Neural cell (in vitro differentiated cells): Measurements from ENCODE around the gene ZNF516. TPM values are rescaled to one million over a fixed set of nuclear protein-coding genes. Genes with fewer than 3 reads are reported as not detected.

Experiments used
- H2AFZ ChIP-seq: fragments of 200-600, 300-800 bp; sonication (generic), shearing (Covaris generic); 2 replicates; pipeline ENCODE4 v1.6.0; 2014; ENCODE audit warnings: low read depth, mild to moderate bottlenecking, antibody characterized with exemption, low read length, moderate library complexity
- H3F3A ChIP-seq: fragments of 200-600 bp; shearing (Covaris generic); 2 replicates; pipeline ENCODE4 v1.6.1; 2016; ENCODE audit warnings: mild to moderate bottlenecking, moderate library complexity, mixed read lengths, antibody characterized with exemption, low read length; ENCODE audit not compliant: insufficient read depth, poor library complexity, severe bottlenecking
- H3K27ac ChIP-seq: fragments of 200-600, 300-800 bp; sonication (generic), shearing (Covaris generic); 2 replicates; pipeline ENCODE4 v1.5.1; 2014; ENCODE audit warnings: mild to moderate bottlenecking, low read length, moderate library complexity
- H3K27me3 ChIP-seq: fragments of 300-800, 200-600 bp; sonication (generic), shearing (Covaris generic); 2 replicates; pipeline ENCODE4 v1.6.0; 2014; ENCODE audit warnings: mild to moderate bottlenecking, low read depth, low read length, moderate library complexity; ENCODE audit not compliant: insufficient read depth
- H3K36me3 ChIP-seq: fragments of 300-800, 200-600 bp; sonication (generic), shearing (Covaris generic); 2 replicates; pipeline ENCODE4 v1.5.1; 2014; ENCODE audit warnings: mild to moderate bottlenecking, antibody characterized with exemption, low read length, moderate library complexity; ENCODE audit not compliant: insufficient read depth
- H3K4me2 ChIP-seq: fragments of 300-800, 200-600 bp; sonication (generic), shearing (Covaris generic); 2 replicates; pipeline ENCODE4 v1.6.0; 2014; ENCODE audit warnings: mild to moderate bottlenecking, low read length
- H3K4me3 ChIP-seq: fragments of 300-800, 200-600 bp; sonication (generic), shearing (Covaris generic); 2 replicates; pipeline ENCODE4 v1.5.1; 2014; ENCODE audit warnings: mild to moderate bottlenecking, low read length, moderate library complexity
- H3K79me2 ChIP-seq: fragments of 200-600 bp; shearing (Covaris generic); replicated peaks from 2 replicates; pipeline ENCODE4 v1.6.0; 2014; ENCODE audit warnings: mild to moderate bottlenecking, low read length, moderate library complexity; ENCODE audit not compliant: insufficient read depth
- H3K9ac ChIP-seq: fragments of 300-800, 200-600 bp; sonication (generic), shearing (Covaris generic); 2 replicates; pipeline ENCODE4 v1.6.1; 2016; ENCODE audit warnings: mild to moderate bottlenecking, low read length, mixed read lengths
- H3K9me2 ChIP-seq: fragments of 200-600 bp; shearing (Covaris generic); 2 replicates; pipeline ENCODE4 v1.6.1; 2016; ENCODE audit warnings: mild to moderate bottlenecking, low read length, mixed read lengths; ENCODE audit not compliant: insufficient read depth
- H3K9me3 ChIP-seq: fragments of 200-600, 300-800 bp; sonication (generic), shearing (Covaris generic); 2 replicates; pipeline ENCODE4 v1.6.1; 2016; ENCODE audit warnings: mild to moderate bottlenecking, mixed run types, low read length, moderate library complexity, mixed read lengths
- H4K20me1 ChIP-seq: fragments of 200-600 bp; shearing (Covaris generic); 2 replicates; pipeline ENCODE4 v1.6.1; 2016; ENCODE audit warnings: mild to moderate bottlenecking, mixed run types; ENCODE audit not compliant: insufficient read depth
- EP300 ChIP-seq: fragments of 450-650 bp; conservative IDR thresholded peaks from 2 replicates; pipeline ENCODE4 v1.6.1; 2014; ENCODE audit warnings: antibody characterized with exemption, mild to moderate bottlenecking, moderate library complexity; ENCODE audit not compliant: poor library complexity, severe bottlenecking
- EZH2 ChIP-seq: fragments of 200-600, 300-800 bp; shearing (Covaris generic), sonication (generic); IDR thresholded peaks from 2 replicates; pipeline ENCODE4 v1.6.1; 2014; ENCODE audit warnings: antibody characterized with exemption, low read length, borderline replicate concordance, mild to moderate bottlenecking; ENCODE audit not compliant: insufficient read depth, poor library complexity, severe bottlenecking
- MXI1 ChIP-seq: fragments of 450-650 bp; conservative IDR thresholded peaks from 2 replicates; pipeline ENCODE4 v1.6.1; 2014; ENCODE audit warnings: antibody characterized with exemption, mild to moderate bottlenecking; ENCODE audit not compliant: poor library complexity, severe bottlenecking
- POLR2AphosphoS5 ChIP-seq: IDR thresholded peaks from 2 replicates; pipeline ENCODE4 v1.6.1; 2012
- RAD21 ChIP-seq: fragments of 450-650 bp; conservative IDR thresholded peaks from 2 replicates; pipeline ENCODE4 v1.6.1; 2014; ENCODE audit warnings: antibody characterized with exemption, mild to moderate bottlenecking, moderate library complexity
- SMC3 ChIP-seq: fragments of 450-650 bp; conservative IDR thresholded peaks from 2 replicates; pipeline ENCODE4 v1.6.1; 2014; ENCODE audit warnings: antibody characterized with exemption, mild to moderate bottlenecking, moderate library complexity; ENCODE audit not compliant: poor library complexity
- TAF1 ChIP-seq: IDR thresholded peaks from 2 replicates; pipeline ENCODE4 v1.6.1; 2012; ENCODE audit warnings: low read depth
- polyA plus RNA-seq: library from polyadenylated mRNA; depleted of rRNA; stranded (reverse); fragments of >200 nt; gene quantifications from 2 replicates; pipeline ENCODE4 v1.2.3, GENCODE V29; 2014
- TF ChIP-seq, protein P1 (sequence below): fragments of 450-650 bp; IDR thresholded peaks from 2 replicates; pipeline ENCODE4 v1.5.1; 2014; ENCODE audit warnings: antibody characterized with exemption, mild to moderate bottlenecking, moderate library complexity; ENCODE audit not compliant: poor library complexity, severe bottlenecking
- TF ChIP-seq, protein P2 (sequence below): IDR thresholded peaks from 2 replicates; pipeline ENCODE4 v1.6.1; 2012; ENCODE audit warnings: borderline replicate concordance

Gene ZNF516
- polyA plus RNA-seq, 1 donor from 2014 or later = 11.5 TPM

DNA sequence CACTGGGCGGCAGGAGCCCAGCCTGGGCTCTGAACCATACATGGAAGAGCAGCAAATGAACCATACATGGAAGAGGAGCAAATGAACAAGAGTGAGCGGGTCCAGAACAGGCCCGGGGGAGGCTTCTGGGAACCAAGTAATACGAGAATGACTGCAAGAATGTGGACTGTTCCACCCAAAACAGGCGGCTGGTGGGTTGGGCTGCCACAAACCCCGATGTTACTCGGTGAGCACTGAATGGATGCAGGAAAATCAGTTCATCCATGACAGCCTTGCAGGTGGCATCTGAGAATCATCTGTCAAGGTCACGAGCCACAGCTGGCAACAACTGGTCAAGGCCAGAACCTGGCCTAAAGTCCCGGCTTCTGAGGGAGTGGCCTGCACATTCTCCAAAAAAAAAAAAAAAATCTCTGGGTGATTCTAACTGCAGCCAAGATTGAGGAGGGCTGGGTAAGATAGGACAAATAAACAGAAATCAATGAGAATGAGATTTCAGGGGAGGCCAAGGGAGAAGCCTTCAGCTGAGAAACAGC is 106.1 kb downstream of the ZNF516 start:
- H4K20me1 ChIP-seq = no peaks in the 10 kb centered on the region
- TF ChIP-seq, protein P1, sequence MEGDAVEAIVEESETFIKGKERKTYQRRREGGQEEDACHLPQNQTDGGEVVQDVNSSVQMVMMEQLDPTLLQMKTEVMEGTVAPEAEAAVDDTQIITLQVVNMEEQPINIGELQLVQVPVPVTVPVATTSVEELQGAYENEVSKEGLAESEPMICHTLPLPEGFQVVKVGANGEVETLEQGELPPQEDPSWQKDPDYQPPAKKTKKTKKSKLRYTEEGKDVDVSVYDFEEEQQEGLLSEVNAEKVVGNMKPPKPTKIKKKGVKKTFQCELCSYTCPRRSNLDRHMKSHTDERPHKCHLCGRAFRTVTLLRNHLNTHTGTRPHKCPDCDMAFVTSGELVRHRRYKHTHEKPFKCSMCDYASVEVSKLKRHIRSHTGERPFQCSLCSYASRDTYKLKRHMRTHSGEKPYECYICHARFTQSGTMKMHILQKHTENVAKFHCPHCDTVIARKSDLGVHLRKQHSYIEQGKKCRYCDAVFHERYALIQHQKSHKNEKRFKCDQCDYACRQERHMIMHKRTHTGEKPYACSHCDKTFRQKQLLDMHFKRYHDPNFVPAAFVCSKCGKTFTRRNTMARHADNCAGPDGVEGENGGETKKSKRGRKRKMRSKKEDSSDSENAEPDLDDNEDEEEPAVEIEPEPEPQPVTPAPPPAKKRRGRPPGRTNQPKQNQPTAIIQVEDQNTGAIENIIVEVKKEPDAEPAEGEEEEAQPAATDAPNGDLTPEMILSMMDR = no peak
- TF ChIP-seq EP300 (no peak), EZH2 (no peak), RAD21 (no peak), TAF1 (no peak), SMC3 (no peak), MXI1 (no peak), POLR2AphosphoS5 (no peak)
- TF ChIP-seq, protein P2, sequence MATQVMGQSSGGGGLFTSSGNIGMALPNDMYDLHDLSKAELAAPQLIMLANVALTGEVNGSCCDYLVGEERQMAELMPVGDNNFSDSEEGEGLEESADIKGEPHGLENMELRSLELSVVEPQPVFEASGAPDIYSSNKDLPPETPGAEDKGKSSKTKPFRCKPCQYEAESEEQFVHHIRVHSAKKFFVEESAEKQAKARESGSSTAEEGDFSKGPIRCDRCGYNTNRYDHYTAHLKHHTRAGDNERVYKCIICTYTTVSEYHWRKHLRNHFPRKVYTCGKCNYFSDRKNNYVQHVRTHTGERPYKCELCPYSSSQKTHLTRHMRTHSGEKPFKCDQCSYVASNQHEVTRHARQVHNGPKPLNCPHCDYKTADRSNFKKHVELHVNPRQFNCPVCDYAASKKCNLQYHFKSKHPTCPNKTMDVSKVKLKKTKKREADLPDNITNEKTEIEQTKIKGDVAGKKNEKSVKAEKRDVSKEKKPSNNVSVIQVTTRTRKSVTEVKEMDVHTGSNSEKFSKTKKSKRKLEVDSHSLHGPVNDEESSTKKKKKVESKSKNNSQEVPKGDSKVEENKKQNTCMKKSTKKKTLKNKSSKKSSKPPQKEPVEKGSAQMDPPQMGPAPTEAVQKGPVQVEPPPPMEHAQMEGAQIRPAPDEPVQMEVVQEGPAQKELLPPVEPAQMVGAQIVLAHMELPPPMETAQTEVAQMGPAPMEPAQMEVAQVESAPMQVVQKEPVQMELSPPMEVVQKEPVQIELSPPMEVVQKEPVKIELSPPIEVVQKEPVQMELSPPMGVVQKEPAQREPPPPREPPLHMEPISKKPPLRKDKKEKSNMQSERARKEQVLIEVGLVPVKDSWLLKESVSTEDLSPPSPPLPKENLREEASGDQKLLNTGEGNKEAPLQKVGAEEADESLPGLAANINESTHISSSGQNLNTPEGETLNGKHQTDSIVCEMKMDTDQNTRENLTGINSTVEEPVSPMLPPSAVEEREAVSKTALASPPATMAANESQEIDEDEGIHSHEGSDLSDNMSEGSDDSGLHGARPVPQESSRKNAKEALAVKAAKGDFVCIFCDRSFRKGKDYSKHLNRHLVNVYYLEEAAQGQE = no peak
- no peaks in the 10 kb centered on the region for H3K9me2 ChIP-seq
- H3K27me3 ChIP-seq = no peaks in the 10 kb centered on the region
- no peaks in the 10 kb centered on the region for H3F3A ChIP-seq
- H3K4me2 ChIP-seq = no peak overlapping the region
- H3K9ac ChIP-seq = no peak overlapping the region
- H3K4me3 ChIP-seq = no peak overlapping the region
- H3K36me3 ChIP-seq = no peaks in the 10 kb centered on the region
- H3K27ac ChIP-seq = no peak overlapping the region
- peaks cover 8% of the 10 kb centered on the region for H3K9me3 ChIP-seq
- peaks cover 46% of the 10 kb centered on the region for H3K79me2 ChIP-seq
- H2AFZ ChIP-seq = no peak overlapping the region

- no peak overlapping the region for H3K27ac ChIP-seq
- peaks cover 8% of the 10 kb centered on the region for H3K9me3 ChIP-seq
- no peaks in the 10 kb centered on the region for H4K20me1 ChIP-seq
- peaks cover 46% of the 10 kb centered on the region for H3K79me2 ChIP-seq
- no peaks in the 10 kb centered on the region for H3K27me3 ChIP-seq
- no peak for TF ChIP-seq RAD21
- H3K9ac ChIP-seq = no peak overlapping the region
- no peak overlapping the region for H3K4me3 ChIP-seq
- H3F3A ChIP-seq = no peaks in the 10 kb centered on the region
- H3K9me2 ChIP-seq = no peaks in the 10 kb centered on the region
- H3K36me3 ChIP-seq = no peaks in the 10 kb centered on the region
- no peak overlapping the region for H3K4me2 ChIP-seq
- no peak overlapping the region for H2AFZ ChIP-seq
These were observed 106.8 kb downstream of the ZNF516 start for GRCh38 chr18:76388261-76388660.

DNA sequence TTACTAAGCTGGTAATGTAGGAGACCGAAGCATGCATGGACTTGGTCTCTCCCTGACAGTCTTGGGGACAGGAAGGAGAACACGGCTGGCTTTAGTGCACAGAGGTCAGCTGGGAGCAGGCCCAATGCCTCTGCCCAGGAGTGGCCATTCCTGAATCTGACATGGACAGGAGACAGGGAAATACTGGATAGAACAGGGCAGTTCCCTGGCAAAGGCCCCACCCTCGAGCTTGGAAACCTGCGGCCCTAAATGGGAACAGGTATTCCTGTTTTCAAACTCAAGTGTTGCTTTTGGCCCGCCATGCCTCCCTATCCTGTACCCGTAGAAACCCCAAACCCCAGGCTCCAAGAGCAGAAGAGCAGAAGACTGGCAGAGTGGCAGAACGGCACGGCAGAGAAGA is 107.4 kb downstream of the ZNF516 start:
- H3K4me3 ChIP-seq = no peak overlapping the region
- no peak overlapping the region for H3K9ac ChIP-seq
- H3K4me2 ChIP-seq = no peak overlapping the region
- no peak overlapping the region for H3K27ac ChIP-seq
- H3K9me3 ChIP-seq = peaks cover 8% of the 10 kb centered on the region
- H3F3A ChIP-seq = no peaks in the 10 kb centered on the region
- TF ChIP-seq TAF1 (no peak), EP300 (no peak), MXI1 (no peak), RAD21 (no peak), POLR2AphosphoS5 (no peak), SMC3 (no peak), EZH2 (no peak)
- TF ChIP-seq, protein P1 = no peak
- TF ChIP-seq, protein P2 = no peak
- no peaks in the 10 kb centered on the region for H3K36me3 ChIP-seq
- H3K9me2 ChIP-seq = no peaks in the 10 kb centered on the region
- H3K27me3 ChIP-seq = no peaks in the 10 kb centered on the region
- H2AFZ ChIP-seq = no peak overlapping the region
- H3K79me2 ChIP-seq = peaks cover 46% of the 10 kb centered on the region
- H4K20me1 ChIP-seq = no peaks in the 10 kb centered on the region
